Activated CD8-positive, alpha-beta T cell treated with anti-CD3 and anti-CD28 coated beads for 36 hours (primary cell): Measurements from ENCODE around the gene SUSD6. TPM values are rescaled to one million over a fixed set of nuclear protein-coding genes. Genes with fewer than 3 reads are reported as not detected.

ENCODE experiments used
- ATAC-seq: fragments of 200-7000 bp; cut with Tn5 transposase; one replicate; pipeline ENCODE4 v1.10.0; 2021; ENCODE audit warnings: mild to moderate bottlenecking, moderate library complexity
- CTCF ChIA-PET: fragments of 350-600 bp; sonication (Branson Sonifier 250); formaldehyde crosslinking; loops from one replicate; lab custom pipeline; 2021; ENCODE audit warnings: antibody characterized with exemption; lab: Charles Lee
- POLR2A ChIA-PET: fragments of 350-600 bp; sonication (Branson Sonifier 250); formaldehyde crosslinking; loops from one replicate; lab custom pipeline; 2021; ENCODE audit warnings: antibody characterized with exemption; lab: Charles Lee
- DNase-seq: peaks from one replicate; pipeline ENCODE4 v3.0.0-alpha.2; 2020
- H3K27ac Mint-ChIP-seq: one replicate; pipeline ENCODE4 v1.8.0; 2021; ENCODE audit warnings: mild to moderate bottlenecking, mixed read lengths
- H3K27me3 Mint-ChIP-seq: one replicate; pipeline ENCODE4 v1.8.0; 2021; ENCODE audit warnings: mixed read lengths
- H3K36me3 Mint-ChIP-seq: one replicate; pipeline ENCODE4 v1.8.0; 2021; ENCODE audit warnings: low read depth, mixed read lengths
- H3K4me1 Mint-ChIP-seq: one replicate; pipeline ENCODE4 v1.8.0; 2021; ENCODE audit warnings: low read depth, mixed read lengths
- H3K4me3 Mint-ChIP-seq: one replicate; pipeline ENCODE4 v1.8.0; 2021; ENCODE audit warnings: mild to moderate bottlenecking, moderate library complexity, mixed read lengths
- H3K9me3 Mint-ChIP-seq: one replicate; pipeline ENCODE4 v1.8.0; 2021; ENCODE audit warnings: mixed read lengths
- CTCF ChIP-seq: fragments of 200-600 bp; IDR thresholded peaks from one replicate; pipeline ENCODE4 v1.8.0; 2022; ENCODE audit warnings: antibody characterized with exemption, mild to moderate bottlenecking
- intact Hi-C: fragments of 100-400 bp; cut with micrococcal nuclease; formaldehyde crosslinking; loops from one replicate; pipeline ENCODE4 v1.10.0; 2022
- total RNA-seq, 2 experiments: library from RNA; stranded (reverse); gene quantifications; one replicate each; pipeline ENCODE4 v1.2.3, GENCODE V29; 2021

The SUSD6 gene
- total RNA-seq, 2 experiments from 2014 or later, result 35.7 to 36.2 TPM

GRCh38 chr14:69682621-69683263 lies 71.3 kb downstream of the SUSD6 start:
- Mint-ChIP-seq H3K36me3 (peaks cover 26% of the 10 kb centered on the region), H3K9me3 (no peaks in the 10 kb centered on the region), H3K27me3 (no peaks in the 10 kb centered on the region), H3K27ac (peak overlapping the region; percentile 97), H3K4me3 (no peak overlapping the region), H3K4me1 (peaks cover 70% of the 10 kb centered on the region)
- intact Hi-C loops, result no loop called here
- TF ChIP-seq CTCF, result no peak
- DNase-seq (peak; percentile 40), ATAC-seq (no peak)
- ChIA-PET CTCF (interaction anchor here (1.0 to 2.9 kb wide), 3 partner anchors 8 to 79 kb away, joined by 3 to 8 read pairs (median 3); no protein-coding TSS in a partner anchor), POLR2A (interaction anchor here (1.2 to 1.5 kb wide), 2 partner anchors 9 to 42 kb away, joined by 3 to 5 read pairs; no protein-coding TSS in a partner anchor)

- ATAC-seq, result no peak
- CTCF ChIA-PET, result interaction anchor here (0.6 to 2.9 kb wide), 4 partner anchors 9 to 80 kb away, joined by 3 to 8 read pairs (median 3); no protein-coding TSS in a partner anchor
- Mint-ChIP-seq H3K4me3 (no peak overlapping the region), H3K27me3 (no peaks in the 10 kb centered on the region), H3K9me3 (no peaks in the 10 kb centered on the region), H3K36me3 (peaks cover 22% of the 10 kb centered on the region), H3K4me1 (peaks cover 78% of the 10 kb centered on the region), H3K27ac (peak overlapping the region; percentile 97)
- TF ChIP-seq CTCF, result no peak
- intact Hi-C loops, result loop anchor here (2.0 kb wide), 1 partner anchor 71 kb away; no protein-coding TSS in a partner anchor
- POLR2A ChIA-PET, result interaction anchor here (0.8 to 3.5 kb wide), 6 partner anchors 9 to 72 kb away, joined by 3 to 29 read pairs (median 4); partner anchors contain the start of gene SUSD6
- DNase-seq, result no peak
These were observed 72.6 kb downstream of the SUSD6 start for GRCh38 chr14:69683971-69684370.

GRCh38 chr14:69684461-69685217 lies 73.2 kb downstream of the SUSD6 start:
- H3K27me3 Mint-ChIP-seq, result no peaks in the 10 kb centered on the region
- H3K9me3 Mint-ChIP-seq, result no peaks in the 10 kb centered on the region
- no peak for DNase-seq
- peak; percentile 18 for ATAC-seq
- ChIA-PET CTCF (interaction anchor here (0.9 to 2.9 kb wide), 8 partner anchors 10 to 80 kb away, joined by 3 to 8 read pairs (median 5); no protein-coding TSS in a partner anchor), POLR2A (interaction anchor here (0.6 to 3.5 kb wide), 8 partner anchors 10 to 457 kb away, joined by 3 to 29 read pairs (median 4); partner anchors contain the start of gene SUSD6)
- no peak overlapping the region for H3K4me3 Mint-ChIP-seq
- peak overlapping the region; percentile 97 for H3K27ac Mint-ChIP-seq
- peaks cover 23% of the 10 kb centered on the region for H3K36me3 Mint-ChIP-seq
- intact Hi-C loops, result loop anchor here (2.0 kb wide), 1 partner anchor 72 kb away; no protein-coding TSS in a partner anchor
- peaks cover 78% of the 10 kb centered on the region for H3K4me1 Mint-ChIP-seq
- TF ChIP-seq CTCF, result no peak

- Mint-ChIP-seq H3K4me1 (peaks cover 75% of the 10 kb centered on the region), H3K9me3 (no peaks in the 10 kb centered on the region), H3K4me3 (peak overlapping the region; percentile 28), H3K36me3 (peaks cover 24% of the 10 kb centered on the region), H3K27me3 (no peaks in the 10 kb centered on the region), H3K27ac (peak overlapping the region; percentile 97)
- intact Hi-C loops, result loop anchor here (2.0 kb wide), 1 partner anchor 72 kb away; no protein-coding TSS in a partner anchor
- CTCF ChIA-PET, result interaction anchor here (0.9 to 2.9 kb wide), 8 partner anchors 11 to 81 kb away, joined by 3 to 8 read pairs (median 5); no protein-coding TSS in a partner anchor
- ATAC-seq (peak; percentile 89), DNase-seq (peak; percentile 87)
- TF ChIP-seq CTCF, result no peak
- POLR2A ChIA-PET, result interaction anchor here (0.6 to 3.5 kb wide), 8 partner anchors 10 to 458 kb away, joined by 3 to 29 read pairs (median 4); partner anchors contain the start of gene SUSD6
These were observed 73.8 kb downstream of the SUSD6 start for GRCh38 chr14:69685218-69685616.
